ENCODE measurements around the gene PSMD14.
"Not testable (repeated sequence)": the region's sequence is repeated elsewhere in the genome, so short reads cannot be mapped to it uniquely, and the experiment has no call there.

PSMD14 gene

DNA sequence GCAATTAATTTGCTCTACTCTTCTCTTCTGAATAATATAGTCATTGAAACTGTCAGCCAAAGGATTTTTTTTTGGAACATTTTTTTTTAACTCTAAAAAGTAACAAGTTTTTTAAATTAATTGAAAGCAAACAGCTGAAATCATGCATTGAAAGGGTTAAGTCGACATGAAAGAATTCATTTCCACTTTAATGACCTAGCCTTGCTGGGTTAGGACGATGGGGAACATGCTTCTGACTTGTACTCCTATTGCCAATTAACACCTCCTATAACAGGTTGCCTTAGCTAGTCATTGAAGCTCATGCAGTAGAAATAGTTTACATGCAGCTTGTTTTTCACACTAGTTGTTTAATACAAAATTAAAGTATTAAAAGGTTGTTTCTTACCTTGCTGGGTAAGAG lies 47.8 kb downstream of the PSMD14 start:
- TF ChIP-seq, protein P1, sequence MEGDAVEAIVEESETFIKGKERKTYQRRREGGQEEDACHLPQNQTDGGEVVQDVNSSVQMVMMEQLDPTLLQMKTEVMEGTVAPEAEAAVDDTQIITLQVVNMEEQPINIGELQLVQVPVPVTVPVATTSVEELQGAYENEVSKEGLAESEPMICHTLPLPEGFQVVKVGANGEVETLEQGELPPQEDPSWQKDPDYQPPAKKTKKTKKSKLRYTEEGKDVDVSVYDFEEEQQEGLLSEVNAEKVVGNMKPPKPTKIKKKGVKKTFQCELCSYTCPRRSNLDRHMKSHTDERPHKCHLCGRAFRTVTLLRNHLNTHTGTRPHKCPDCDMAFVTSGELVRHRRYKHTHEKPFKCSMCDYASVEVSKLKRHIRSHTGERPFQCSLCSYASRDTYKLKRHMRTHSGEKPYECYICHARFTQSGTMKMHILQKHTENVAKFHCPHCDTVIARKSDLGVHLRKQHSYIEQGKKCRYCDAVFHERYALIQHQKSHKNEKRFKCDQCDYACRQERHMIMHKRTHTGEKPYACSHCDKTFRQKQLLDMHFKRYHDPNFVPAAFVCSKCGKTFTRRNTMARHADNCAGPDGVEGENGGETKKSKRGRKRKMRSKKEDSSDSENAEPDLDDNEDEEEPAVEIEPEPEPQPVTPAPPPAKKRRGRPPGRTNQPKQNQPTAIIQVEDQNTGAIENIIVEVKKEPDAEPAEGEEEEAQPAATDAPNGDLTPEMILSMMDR (IDR thresholded peaks at IDR 0.05; ENCODE audit: low read depth, low read length, missing control alignments) = no peak
- DNase-seq (ENCODE audit: extremely low read depth, low read depth) = no peak
- H3K4me3 ChIP-seq (replicated peaks; ENCODE audit: low read depth, low read length) = no peak overlapping the region

DNA sequence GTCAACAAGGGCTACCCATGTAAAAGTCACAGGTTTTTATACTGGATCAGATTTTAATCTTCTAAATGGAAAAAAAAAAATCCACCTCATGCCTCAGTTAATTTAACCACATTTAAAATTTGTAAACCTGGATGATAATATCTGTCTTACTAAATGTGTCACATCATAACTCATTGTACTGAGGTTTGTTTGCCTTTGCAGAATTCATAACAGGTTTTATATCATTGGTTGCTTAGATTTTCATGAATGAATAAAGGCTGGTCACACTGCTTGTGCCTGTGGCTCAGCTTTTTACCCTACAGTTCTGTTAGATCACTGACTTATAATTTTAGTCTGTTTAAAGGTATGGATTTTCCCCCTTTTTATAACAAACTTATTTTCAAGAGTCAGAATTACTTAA lies 48.9 kb downstream of the PSMD14 start:
- DNase-seq (ENCODE audit: extremely low read depth, low read depth) = no peak
- TF ChIP-seq, protein P1 (IDR thresholded peaks at IDR 0.05; ENCODE audit: low read depth, low read length, missing control alignments) = no peak

DNA sequence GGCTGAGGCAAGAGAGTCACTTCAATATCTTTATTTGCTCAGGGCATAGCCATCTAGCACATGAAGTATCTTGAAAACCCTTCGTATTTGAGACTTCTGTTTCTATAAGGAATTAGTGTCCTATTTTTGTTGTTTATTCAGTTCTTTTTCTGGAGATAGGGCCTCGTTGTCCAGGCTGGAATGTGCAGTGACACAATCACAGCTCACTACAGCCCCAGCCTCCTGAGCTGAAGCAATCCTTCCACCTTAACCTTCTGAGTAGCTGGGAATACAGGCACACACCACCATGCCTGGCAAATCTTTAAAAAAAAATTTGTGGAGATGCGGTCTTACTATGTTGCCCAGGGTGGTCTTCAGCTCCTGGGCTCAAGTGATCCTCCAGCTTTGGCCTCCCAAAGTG lies 50.6 kb downstream of the PSMD14 start:
- no peak overlapping the region for H3K4me3 ChIP-seq (replicated peaks; ENCODE audit: low read depth, low read length)

More for the DNA sequence above, 48.9 kb downstream of the PSMD14 start:
- no peak overlapping the region for H3K4me3 ChIP-seq (replicated peaks; ENCODE audit: low read depth, low read length)

DNA sequence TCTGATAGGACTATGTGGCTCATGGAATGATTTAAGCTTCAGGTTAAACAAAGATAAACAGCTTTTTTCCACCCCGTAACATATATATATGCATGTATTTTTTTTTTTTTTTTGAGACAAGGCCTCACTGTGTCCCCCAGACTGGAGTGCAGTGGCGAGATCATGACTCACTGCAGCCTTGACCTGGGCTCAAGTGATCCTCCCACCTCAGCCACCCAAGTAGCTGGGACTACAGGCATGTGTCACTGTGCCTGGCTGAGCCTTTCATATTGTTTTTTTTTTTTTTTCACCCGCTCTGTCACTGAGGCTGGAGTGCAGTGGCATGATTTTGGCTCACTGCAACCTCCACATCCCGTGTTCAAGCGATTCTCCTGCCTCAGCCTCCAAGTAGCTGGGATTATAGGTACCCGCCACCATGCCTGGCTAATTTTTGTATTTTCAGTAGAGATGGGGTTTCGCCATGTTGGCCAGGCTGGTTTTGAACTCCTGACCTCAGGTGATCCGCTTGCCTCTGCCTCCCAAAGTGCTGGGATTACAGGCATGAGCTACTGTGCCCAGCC lies 52.0 kb downstream of the PSMD14 start:
- not testable (repeated sequence) for H3K4me3 ChIP-seq (replicated peaks; ENCODE audit: low read depth, low read length); DNase-seq (ENCODE audit: extremely low read depth, low read depth)

More for the DNA sequence above, 50.6 kb downstream of the PSMD14 start:
- TF ChIP-seq, protein P1 (IDR thresholded peaks at IDR 0.05; ENCODE audit: low read depth, low read length, missing control alignments) = no peak
- no peak for DNase-seq (ENCODE audit: extremely low read depth, low read depth)

DNA sequence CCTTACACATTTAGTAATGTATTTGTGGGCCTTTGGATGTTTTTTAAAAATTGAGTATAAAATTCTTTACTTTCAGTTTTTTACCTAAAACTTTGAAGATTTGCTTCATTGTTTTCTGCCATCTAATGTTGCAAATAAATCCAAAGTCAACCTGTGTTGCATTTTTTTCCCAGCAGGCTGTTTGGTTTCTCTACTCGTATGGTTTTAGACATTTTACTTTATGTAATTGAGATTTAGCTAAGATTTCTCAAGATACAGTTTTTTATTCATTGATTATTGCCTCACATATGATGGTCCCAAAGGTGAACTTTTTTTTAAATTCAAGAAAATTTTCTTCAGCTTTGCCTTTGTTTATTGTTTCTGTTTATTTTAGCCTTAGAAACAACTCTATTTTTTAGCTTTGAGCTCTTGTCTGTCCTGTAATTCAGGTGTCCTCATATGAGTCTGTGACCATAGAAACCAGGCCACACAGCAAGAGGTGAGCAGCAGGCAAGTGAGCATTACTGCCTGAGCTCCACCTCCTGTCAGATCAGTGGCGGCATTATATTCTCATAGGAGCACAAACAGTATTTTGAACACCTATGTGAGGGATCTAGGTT lies 54.4 kb downstream of the PSMD14 start:
- TF ChIP-seq, protein P1 (IDR thresholded peaks at IDR 0.05; ENCODE audit: low read depth, low read length, missing control alignments) = no peak
- no peak overlapping the region for H3K4me3 ChIP-seq (replicated peaks; ENCODE audit: low read depth, low read length)
- DNase-seq (ENCODE audit: extremely low read depth, low read depth) = no peak

DNA sequence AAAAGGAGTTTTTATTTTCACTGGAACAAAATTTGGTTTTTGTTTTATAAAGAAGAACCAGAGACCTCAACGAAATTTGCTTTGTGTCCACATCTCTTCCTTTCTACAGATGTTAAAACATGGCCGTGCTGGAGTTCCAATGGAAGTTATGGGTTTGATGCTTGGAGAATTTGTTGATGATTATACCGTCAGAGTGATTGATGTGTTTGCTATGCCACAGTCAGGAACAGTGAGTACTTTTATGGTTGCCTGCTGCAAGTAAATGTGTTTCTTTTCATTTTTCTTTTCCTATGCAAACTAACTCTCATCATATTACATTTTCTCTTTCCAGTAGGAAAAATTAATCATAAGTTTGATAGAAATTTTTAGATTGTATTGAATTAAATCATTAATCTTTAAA lies 59.5 kb downstream of the PSMD14 start:
- no peak overlapping the region for H3K4me3 ChIP-seq (replicated peaks; ENCODE audit: low read depth, low read length)
- DNase-seq (ENCODE audit: extremely low read depth, low read depth) = no peak
- TF ChIP-seq, protein P1 (IDR thresholded peaks at IDR 0.05; ENCODE audit: low read depth, low read length, missing control alignments) = no peak

DNA sequence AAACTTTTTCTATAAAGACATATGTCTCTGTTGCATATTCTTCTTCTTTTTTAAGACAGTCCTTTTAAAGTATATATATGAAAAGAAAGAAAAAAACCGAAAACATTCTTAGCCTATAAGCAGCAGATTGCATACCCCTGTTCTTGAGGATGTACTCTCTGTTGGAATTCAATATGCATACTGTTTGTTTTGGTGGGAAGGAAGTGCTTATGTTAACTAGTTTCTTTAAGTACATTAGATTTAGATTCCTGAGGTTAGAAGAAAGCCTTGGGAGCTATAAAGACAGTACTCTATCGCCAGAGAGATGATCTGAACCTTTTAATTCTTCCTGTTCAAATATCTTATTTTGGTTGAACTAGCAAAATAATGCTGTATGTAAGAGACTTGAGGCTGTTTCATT lies 61.1 kb downstream of the PSMD14 start:
- DNase-seq (ENCODE audit: extremely low read depth, low read depth) = no peak
- TF ChIP-seq, protein P1 (IDR thresholded peaks at IDR 0.05; ENCODE audit: low read depth, low read length, missing control alignments) = no peak
- H3K4me3 ChIP-seq (replicated peaks; ENCODE audit: low read depth, low read length) = no peak overlapping the region

Data from HFF-Myc (cell line).